Astrocyte (in vitro differentiated cells and primary cell): ENCODE data around the gene KDM4B.
"Not testable (repeated sequence)": the region's sequence is repeated elsewhere in the genome, so short reads cannot be mapped to it uniquely, and the experiment has no call there.

ENCODE experiments used
- CTCF ChIP-seq: IDR thresholded peaks from 2 replicates; pipeline ENCODE4 v1.5.1; 2011; ENCODE audit warnings: low read depth, mild to moderate bottlenecking, inconsistent platforms, low read length, moderate library complexity; ENCODE audit not compliant: insufficient read depth
- EZH2 ChIP-seq: IDR thresholded peaks from 2 replicates; pipeline ENCODE4 v1.6.1; 2012; ENCODE audit warnings: mild to moderate bottlenecking, low read length, inconsistent platforms; ENCODE audit not compliant: insufficient read depth

- TF ChIP-seq CTCF, EZH2: not testable (repeated sequence)
Measured at GRCh38 chr19:4950650-4951049, 18.3 kb upstream of the KDM4B start.
